ENCODE measurements around the gene GRID1. TPM values are rescaled to one million over a fixed set of nuclear protein-coding genes. Genes with fewer than 3 reads are reported as not detected.

GRID1 gene
- total and polyA plus RNA-seq, 10 of the 15 experiments (the other 5 are each of a cell fraction or from before 2014, with no cell fraction given) = 0.04 to 0.62 (median 0.08) TPM; not detected in 5

- BruUV-seq (replicated peaks) = no TSS peak
- in situ Hi-C loops (cut with MboI) = no loop called here
Measured at GRCh38 chr10:86200867-86201266, 165.7 kb downstream of the GRID1 start.

GRCh38 chr10:86200269-86200668 is 166.3 kb downstream of the GRID1 start:
- in situ Hi-C loops (cut with MboI) = no loop called here
- Histone ChIP-seq H3K27ac (ENCODE audit: control insufficient read depth, insufficient read depth) (no peak overlapping the region), H2AFZ (ENCODE audit: control insufficient read depth, low read depth, low read length) (no peak overlapping the region), H3K4me2 (ENCODE audit: control insufficient read depth, insufficient read depth) (no peak overlapping the region), H3K36me3 (ENCODE audit: control insufficient read depth in 2 of 2, insufficient read depth in 2 of 2, low read length in 1 of 2) (no peaks in the 10 kb centered on the region), H4K20me1 (ENCODE audit: control insufficient read depth, insufficient read depth) (no peaks in the 10 kb centered on the region), H3K9ac (ENCODE audit: control insufficient read depth, insufficient read depth, low read length) (no peak overlapping the region), H3K4me1 (ENCODE audit: control insufficient read depth, insufficient read depth, low read length) (no peaks in the 10 kb centered on the region), H3K27me3 (replicated peaks in 1 of 2; ENCODE audit: control insufficient read depth in 2 of 2, insufficient read depth in 2 of 2, low read length in 1 of 2) (peaks cover 0 to 4% of the 10 kb centered on the region in 2 experiments; a peak in 2 of 4 replicates), H3K79me2 (ENCODE audit: control insufficient read depth, insufficient read depth, low read length) (no peaks in the 10 kb centered on the region), H3K9me3 (replicated peaks; ENCODE audit: control insufficient read depth, insufficient read depth, low read length) (no peaks in the 10 kb centered on the region), H3K4me3 (no peak overlapping the region)
- no TSS peak for BruUV-seq (replicated peaks)
- no peak for ATAC-seq
- WGBS (ENCODE audit: insufficient coverage, insufficient replicate concordance, low lambda C conversion rate, missing lambda C conversion rate) = 0% methylated on average over 1 of the region's 1 CpG
- TF ChIP-seq NR2F1 (conservative IDR thresholded peaks at IDR 0.05) = no peak
- intact Hi-C loops (cut with micrococcal nuclease; ENCODE audit: unreplicated experiment) = no loop called here
- RAD21 ChIA-PET (ENCODE audit: unreplicated experiment) = no interaction called here
- CTCF ChIA-PET = no interaction called here
- DNase-seq (ENCODE audit: low read depth, low spot score) = no peak
- FAIRE-seq = no peak
- POLR2A ChIA-PET = no interaction called here
- SMC1A ChIA-PET (ENCODE audit: uncharacterized antibody, unreplicated experiment) = no interaction called here

More at GRCh38 chr10:86200867-86201266, 165.7 kb downstream of the GRID1 start:
- WGBS (ENCODE audit: insufficient coverage, insufficient replicate concordance, low lambda C conversion rate, missing lambda C conversion rate) = 0% methylated on average over 1 of the region's 1 CpG
- FAIRE-seq (no peak), DNase-seq (ENCODE audit: low read depth, low spot score) (no peak), ATAC-seq (no peak)
- ChIA-PET SMC1A (ENCODE audit: uncharacterized antibody, unreplicated experiment) (no interaction called here), RAD21 (ENCODE audit: unreplicated experiment) (no interaction called here), POLR2A (no interaction called here), CTCF (no interaction called here)
- Histone ChIP-seq H4K20me1 (ENCODE audit: control insufficient read depth, insufficient read depth) (no peaks in the 10 kb centered on the region), H3K27ac (ENCODE audit: control insufficient read depth, insufficient read depth) (no peak overlapping the region), H3K27me3 (replicated peaks in 1 of 2; ENCODE audit: control insufficient read depth in 2 of 2, insufficient read depth in 2 of 2, low read length in 1 of 2) (peaks cover 0 to 4% of the 10 kb centered on the region in 2 experiments; a peak in 2 of 4 replicates), H3K79me2 (ENCODE audit: control insufficient read depth, insufficient read depth, low read length) (no peaks in the 10 kb centered on the region), H3K9ac (ENCODE audit: control insufficient read depth, insufficient read depth, low read length) (no peak overlapping the region), H3K4me2 (ENCODE audit: control insufficient read depth, insufficient read depth) (no peak overlapping the region), H3K4me3 (no peak overlapping the region), H3K36me3 (ENCODE audit: control insufficient read depth in 2 of 2, insufficient read depth in 2 of 2, low read length in 1 of 2) (no peaks in the 10 kb centered on the region), H3K9me3 (replicated peaks; ENCODE audit: control insufficient read depth, insufficient read depth, low read length) (no peaks in the 10 kb centered on the region), H3K4me1 (ENCODE audit: control insufficient read depth, insufficient read depth, low read length) (no peaks in the 10 kb centered on the region), H2AFZ (ENCODE audit: control insufficient read depth, low read depth, low read length) (no peak overlapping the region)
- intact Hi-C loops (cut with micrococcal nuclease; ENCODE audit: unreplicated experiment) = no loop called here
- TF ChIP-seq TBL1XR1 (IDR thresholded peaks at IDR 0.05; ENCODE audit: low read depth, low read length) (no peak), ETV6 (conservative IDR thresholded peaks at IDR 0.05 in 1 of 2, IDR thresholded peaks at IDR 0.05 in 1 of 2; ENCODE audit: borderline replicate concordance in 1 of 2, low read depth in 1 of 2) (no peak)
